IMR-90 (cell line): Measurements from ENCODE around the gene SKA2. TPM values are rescaled to one million over a fixed set of nuclear protein-coding genes. Genes with fewer than 3 reads are reported as not detected.

Source experiments
- ATAC-seq: fragments of 200-7000 bp; cut with Tn5 transposase; 2 replicates; pipeline ENCODE4 v1.9.1; 2020; ENCODE audit warnings: low read depth, mild to moderate bottlenecking, moderate library complexity
- BruUV-seq: library from RNA; stranded (reverse); fragments of 400-500 nt; replicated peaks from 2 replicates; lab custom pipeline; 2021; lab: Mats Ljungman, UMichigan
- CTCF ChIA-PET: fragments of 300-600 bp; formaldehyde crosslinking; extraction: SDS; loops from one replicate; lab custom pipeline; 2021; ENCODE audit warnings: antibody characterized with exemption; lab: Yijun Ruan, JAX
- POLR2A ChIA-PET: fragments of 300-600 bp; sonication (Branson Sonifier 250); formaldehyde crosslinking; loops from one replicate; lab custom pipeline; 2022; ENCODE audit warnings: antibody characterized with exemption; ENCODE audit not compliant: unreplicated experiment; lab: Charles Lee
- DNase-seq: peaks from one replicate; pipeline ENCODE4 v3.0.0; 2013
- H2AFZ ChIP-seq: replicated peaks from 2 replicates; pipeline ENCODE3; 2013; ENCODE audit warnings: low read length, mild to moderate bottlenecking; ENCODE audit not compliant: poor library complexity
- H2AK5ac ChIP-seq: 2 replicates; pipeline ENCODE4 v1.6.1; 2013; ENCODE audit warnings: low read depth, low read length, inconsistent platforms
- H2AK9ac ChIP-seq: replicated peaks from 2 replicates; pipeline ENCODE3; 2013; ENCODE audit warnings: mild to moderate bottlenecking, low read depth, low read length, moderate library complexity; ENCODE audit not compliant: poor library complexity
- H2BK120ac ChIP-seq: 2 replicates; pipeline ENCODE4 v1.6.1; 2013; ENCODE audit warnings: low read depth, low read length, inconsistent platforms
- H2BK15ac ChIP-seq: 3 replicates; pipeline ENCODE4 v1.6.1; 2013; ENCODE audit warnings: low read depth, low read length, inconsistent platforms
- H2BK20ac ChIP-seq: 2 replicates; pipeline ENCODE4 v1.6.1; 2013; ENCODE audit warnings: low read depth, mild to moderate bottlenecking, inconsistent platforms, low read length, moderate library complexity
- H2BK5ac ChIP-seq: 2 replicates; pipeline ENCODE4 v1.6.1; 2013; ENCODE audit warnings: mild to moderate bottlenecking, low read depth, low read length, inconsistent platforms; ENCODE audit not compliant: poor library complexity, severe bottlenecking
- H3K14ac ChIP-seq: replicated peaks from 2 replicates; pipeline ENCODE4 v1.6.1; 2013; ENCODE audit warnings: low read depth, low read length, inconsistent platforms
- H3K18ac ChIP-seq: 2 replicates; pipeline ENCODE4 v1.6.1; 2013; ENCODE audit warnings: low read depth, low read length, control low read depth
- H3K23ac ChIP-seq: 2 replicates; pipeline ENCODE4 v1.6.1; 2013; ENCODE audit warnings: low read depth, low read length, inconsistent platforms
- H3K27ac ChIP-seq: 2 replicates; pipeline ENCODE4 v1.5.1; 2013; ENCODE audit warnings: mild to moderate bottlenecking, control low read depth, low read length; ENCODE audit not compliant: insufficient read depth
- H3K27me3 ChIP-seq: 2 replicates; pipeline ENCODE4 v1.6.1; 2013; ENCODE audit warnings: low read length; ENCODE audit not compliant: control insufficient read depth, insufficient read depth
- H3K36me3 ChIP-seq: 2 replicates; pipeline ENCODE4 v1.6.1; 2013; ENCODE audit warnings: low read length, mixed read lengths; ENCODE audit not compliant: control insufficient read depth, insufficient read depth
- H3K4ac ChIP-seq: 2 replicates; pipeline ENCODE4 v1.6.1; 2013; ENCODE audit warnings: low read depth, low read length, inconsistent platforms
- H3K4me1 ChIP-seq: 2 replicates; pipeline ENCODE4 v1.6.1; 2013; ENCODE audit warnings: low read length, mixed read lengths; ENCODE audit not compliant: control insufficient read depth, insufficient read depth
- H3K4me2 ChIP-seq: 2 replicates; pipeline ENCODE4 v1.6.1; 2013; ENCODE audit warnings: low read depth, mild to moderate bottlenecking, control low read depth, low read length, moderate library complexity
- H3K4me3 ChIP-seq: 2 replicates; pipeline ENCODE4 v1.5.1; 2013; ENCODE audit warnings: low read depth, mild to moderate bottlenecking, control low read depth, low read length, moderate library complexity; ENCODE audit not compliant: insufficient read depth
- H3K56ac ChIP-seq: 2 replicates; pipeline ENCODE4 v1.6.1; 2013; ENCODE audit warnings: low read length, inconsistent platforms; ENCODE audit not compliant: insufficient read depth; ENCODE audit errors: extremely low read depth
- H3K79me1 ChIP-seq, 2 experiments: 2 replicates each; pipeline ENCODE4 v1.6.1; 2013; ENCODE audit warnings: low read length in 2 of 2, inconsistent platforms in 1 of 2, low read depth in 1 of 2
- H3K9ac ChIP-seq: 2 replicates; pipeline ENCODE4 v1.6.1; 2013; ENCODE audit warnings: low read depth, low read length, control low read depth
- H3K9me1 ChIP-seq: 2 replicates; pipeline ENCODE4 v1.6.1; 2013; ENCODE audit warnings: low read length, inconsistent platforms; ENCODE audit not compliant: insufficient read depth
- H3K9me3 ChIP-seq: 2 replicates; pipeline ENCODE4 v1.6.1; 2013; ENCODE audit warnings: low read length; ENCODE audit not compliant: control insufficient read depth, insufficient read depth
- H4K20me1 ChIP-seq: 2 replicates; pipeline ENCODE4 v1.6.1; 2013; ENCODE audit warnings: low read length, inconsistent platforms; ENCODE audit not compliant: insufficient read depth
- H4K5ac ChIP-seq: 2 replicates; pipeline ENCODE4 v1.6.1; 2013; ENCODE audit warnings: mild to moderate bottlenecking, low read depth, low read length, control low read depth
- H4K8ac ChIP-seq, 2 experiments: 2 replicates each; pipeline ENCODE4 v1.6.1; 2013; ENCODE audit warnings: low read depth in 2 of 2, low read length in 2 of 2, control low read depth in 1 of 2, inconsistent platforms in 1 of 2
- H4K91ac ChIP-seq: 2 replicates; pipeline ENCODE4 v1.6.1; 2013; ENCODE audit warnings: low read depth, low read length, inconsistent platforms; ENCODE audit not compliant: insufficient read depth
- BHLHE40 ChIP-seq: fragments of 150-350 bp; IDR thresholded peaks from 2 replicates; pipeline ENCODE4 v1.6.1; 2016; ENCODE audit warnings: mild to moderate bottlenecking, low read depth, low read length
- CEBPB ChIP-seq: IDR thresholded peaks from 2 replicates; pipeline ENCODE4 v1.6.1; 2012; ENCODE audit warnings: low read depth, low read length, improper control_type of control experiment
- CHD1 ChIP-seq: IDR thresholded peaks from 2 replicates; pipeline ENCODE4 v1.6.1; 2012; ENCODE audit warnings: low read depth, low read length, improper control_type of control experiment
- MAFK ChIP-seq: IDR thresholded peaks from 2 replicates; pipeline ENCODE4 v1.6.1; 2012; ENCODE audit warnings: low read depth, low read length, improper control_type of control experiment
- MAZ ChIP-seq: IDR thresholded peaks from 2 replicates; pipeline ENCODE4 v1.6.1; 2012; ENCODE audit warnings: low read depth, mild to moderate bottlenecking, low read length, improper control_type of control experiment, moderate library complexity, borderline replicate concordance
- POLR2A ChIP-seq: IDR thresholded peaks from 2 replicates; pipeline ENCODE4 v1.6.1; 2012; ENCODE audit warnings: mild to moderate bottlenecking, low read depth, low read length
- RCOR1 ChIP-seq: IDR thresholded peaks from 2 replicates; pipeline ENCODE4 v1.6.1; 2012; ENCODE audit warnings: mild to moderate bottlenecking, low read length, improper control_type of control experiment; ENCODE audit not compliant: insufficient replicate concordance
- RFX5 ChIP-seq: IDR thresholded peaks from 2 replicates; pipeline ENCODE4 v1.8.0; 2012; ENCODE audit warnings: low read depth, mild to moderate bottlenecking, low read length, moderate library complexity
- USF2 ChIP-seq: fragments of 150-350 bp; IDR thresholded peaks from 2 replicates; pipeline ENCODE4 v1.6.1; 2017; ENCODE audit warnings: mild to moderate bottlenecking, antibody characterized with exemption, low read length, low read depth
- WGBS, 2 experiments: methylation state at CpG; one replicate each; pipeline versions ENCODE4 v1.1.5 to v1.1.7; 2013; ENCODE audit warnings: missing lambda C conversion rate in 2 of 2; ENCODE audit not compliant: insufficient read length in 1 of 2; ENCODE audit errors: extremely low coverage in 2 of 2; 5-methylcytosine and 5-hydroxymethylcytosine counted together
- dilution Hi-C: fragments of 300-500 bp; cut with HindIII; formaldehyde crosslinking; loops from one replicate; pipeline ENCODE4 v1.14.3; 2018; ENCODE audit warnings: low sequenced_read_pairs; ENCODE audit not compliant: unreplicated experiment
- in situ Hi-C: fragments of 300-500 bp; cut with MboI; formaldehyde crosslinking; loops from 3 replicates; pipeline ENCODE4 v1.14.3; 2019; ENCODE audit warnings: low sequenced_read_pairs, inconsistent platforms, mixed read lengths
- intact Hi-C: fragments of 100-400 bp; cut with micrococcal nuclease; formaldehyde crosslinking; loops from 2 replicates; pipeline ENCODE4 v1.10.0; 2022
- polyA plus RNA-seq, 3 experiments: library from polyadenylated mRNA; depleted of rRNA; stranded (reverse); fragments of >200 nt; gene quantifications; 2 replicates each; pipeline ENCODE4 v1.2.3, GENCODE V29; 2012; ENCODE audit warnings: low replicate concordance in 1 of 3
- total RNA-seq: library from RNA; depleted of rRNA; stranded (reverse); fragments of >200 nt; gene quantifications from 2 replicates; pipeline ENCODE4 v1.2.3, GENCODE V29; 2012

SKA2 gene
- total and polyA plus RNA-seq, 2 of the 4 experiments (the other 2 are of a cell fraction), result 30.4 to 38.7 TPM

- Histone ChIP-seq H2BK120ac (no peak overlapping the region), H4K91ac (no peak overlapping the region), H3K79me1 (peaks cover 0 to 4% of the 10 kb centered on the region in 2 experiments; a peak in 2 of 4 replicates), H3K9ac (no peak overlapping the region), H2AK9ac (no peak overlapping the region), H2BK5ac (no peak overlapping the region), H3K27me3 (no peaks in the 10 kb centered on the region), H2BK15ac (no peak overlapping the region), H4K8ac (no peak overlapping the region), H3K4me3 (no peak overlapping the region), H3K9me3 (no peaks in the 10 kb centered on the region), H3K23ac (no peak overlapping the region), H3K56ac (no peak overlapping the region), H3K36me3 (peaks cover 4% of the 10 kb centered on the region), H2BK20ac (no peak overlapping the region), H4K20me1 (no peaks in the 10 kb centered on the region), H3K9me1 (no peaks in the 10 kb centered on the region), H2AFZ (no peak overlapping the region), H4K5ac (peak overlapping the region; percentile 45; the same call in 1 of the 2 replicates), H2AK5ac (no peak overlapping the region), H3K27ac (no peak overlapping the region), H3K18ac (no peak overlapping the region), H3K4ac (no peak overlapping the region), H3K4me1 (no peaks in the 10 kb centered on the region), H3K14ac (no peak overlapping the region), H3K4me2 (no peak overlapping the region)
- in situ Hi-C loops (no loop called here), intact Hi-C loops (no loop called here), dilution Hi-C loops (no loop called here)
- ChIA-PET POLR2A (no interaction called here), CTCF (no interaction called here)
- TF ChIP-seq RCOR1 (no peak), USF2 (no peak), CHD1 (no peak), CEBPB (no peak), MAZ (no peak), MAFK (no peak), BHLHE40 (no peak), RFX5 (no peak), POLR2A (no peak)
- DNase-seq (no peak), ATAC-seq (no peak)
- no CpG with 5 or more reads among the region's 2 CpGs for WGBS, 2 experiments
- BruUV-seq, result no TSS peak
Observed at GRCh38 chr17:59190806-59191205, 35.8 kb upstream of the SKA2 start.
